Measurements from ENCODE around the gene UBALD1. TPM values are rescaled to one million over a fixed set of nuclear protein-coding genes. Genes with fewer than 3 reads are reported as not detected.

UBALD1 gene
- total RNA-seq, 1 donor from 2014 or later, result 0.97 TPM

DNA sequence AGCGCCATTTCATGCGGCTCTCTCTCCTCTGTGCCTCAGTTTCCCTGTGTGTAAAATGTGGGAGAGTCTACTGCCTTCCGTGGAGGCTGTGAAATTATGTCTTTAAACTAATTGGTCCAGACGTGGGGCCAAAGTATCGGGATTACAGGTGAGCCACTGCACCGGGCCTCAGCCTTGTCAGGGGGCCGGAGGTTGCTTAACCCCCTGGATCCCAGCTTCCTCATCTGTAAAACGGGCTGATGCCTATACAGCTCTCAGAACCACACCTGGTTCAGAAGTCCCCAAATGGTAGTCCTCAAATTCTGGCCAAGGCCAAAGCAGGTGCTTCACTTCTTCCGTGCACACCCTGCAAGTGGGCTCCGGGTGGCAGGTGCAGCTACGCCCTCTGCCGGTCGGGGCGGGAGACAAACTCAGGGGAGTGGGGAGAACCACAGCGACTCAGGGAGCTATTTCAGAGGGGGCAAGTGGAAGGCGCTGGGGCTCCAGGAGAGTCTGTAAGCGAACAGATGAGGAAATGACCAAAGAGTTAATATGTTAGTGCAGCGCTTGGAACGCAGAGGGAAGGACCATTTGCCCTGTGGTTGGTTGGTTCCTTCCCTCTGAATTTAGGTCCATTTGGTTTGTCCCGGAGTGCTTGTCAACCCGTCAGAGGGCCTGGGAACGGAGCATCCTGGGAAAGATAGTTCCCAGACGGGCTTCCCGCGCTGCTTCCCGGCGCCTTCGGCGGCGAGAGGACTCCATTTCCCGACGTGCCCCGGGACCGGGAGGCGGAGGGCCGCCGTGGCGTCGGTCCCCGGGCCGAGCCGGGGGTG, 9.5 kb upstream of the UBALD1 start, which contains the start of gene MGRN1:
MGRN1 (plus strand) TSS at position 812 of the 812 bp plus-strand sequence. CDS start 135 bp downstream, outside the sequence.
- Mint-ChIP-seq H3K27ac (peak within 1 kb of the TSS; percentile 100), H3K4me3 (peak within 1 kb of the TSS; percentile 99), H3K4me1 (peaks cover 22% of the 10 kb centered on the region), H3K9me3 (peaks cover 4% of the 10 kb centered on the region), H3K27me3 (ENCODE audit: insufficient read depth, low read depth) (peaks cover 2% of the 10 kb centered on the region), H3K36me3 (peaks cover 17% of the 10 kb centered on the region)
- TF ChIP-seq, protein P1, sequence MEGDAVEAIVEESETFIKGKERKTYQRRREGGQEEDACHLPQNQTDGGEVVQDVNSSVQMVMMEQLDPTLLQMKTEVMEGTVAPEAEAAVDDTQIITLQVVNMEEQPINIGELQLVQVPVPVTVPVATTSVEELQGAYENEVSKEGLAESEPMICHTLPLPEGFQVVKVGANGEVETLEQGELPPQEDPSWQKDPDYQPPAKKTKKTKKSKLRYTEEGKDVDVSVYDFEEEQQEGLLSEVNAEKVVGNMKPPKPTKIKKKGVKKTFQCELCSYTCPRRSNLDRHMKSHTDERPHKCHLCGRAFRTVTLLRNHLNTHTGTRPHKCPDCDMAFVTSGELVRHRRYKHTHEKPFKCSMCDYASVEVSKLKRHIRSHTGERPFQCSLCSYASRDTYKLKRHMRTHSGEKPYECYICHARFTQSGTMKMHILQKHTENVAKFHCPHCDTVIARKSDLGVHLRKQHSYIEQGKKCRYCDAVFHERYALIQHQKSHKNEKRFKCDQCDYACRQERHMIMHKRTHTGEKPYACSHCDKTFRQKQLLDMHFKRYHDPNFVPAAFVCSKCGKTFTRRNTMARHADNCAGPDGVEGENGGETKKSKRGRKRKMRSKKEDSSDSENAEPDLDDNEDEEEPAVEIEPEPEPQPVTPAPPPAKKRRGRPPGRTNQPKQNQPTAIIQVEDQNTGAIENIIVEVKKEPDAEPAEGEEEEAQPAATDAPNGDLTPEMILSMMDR (IDR thresholded peaks at IDR 0.05), result peak; percentile 100
- TF ChIP-seq EZH2phosphoT487 (IDR thresholded peaks at IDR 0.05), result no peak
- TF ChIP-seq EZH2 (IDR thresholded peaks at IDR 0.05), result no peak
- Histone ChIP-seq H3K36me3 (no peaks in the 10 kb centered on the region), H3K27me3 (no peaks in the 10 kb centered on the region), H3K27ac (peak within 1 kb of the TSS; percentile 43), H3K9me3 (ENCODE audit: low read depth) (no peaks in the 10 kb centered on the region), H3F3A (ENCODE audit: low read depth) (peaks cover 14% of the 10 kb centered on the region), H3K9ac (peak within 1 kb of the TSS; percentile 46), H3K4me1 (peaks cover 7% of the 10 kb centered on the region), H3K79me2 (ENCODE audit: low read depth) (peaks cover 45% of the 10 kb centered on the region), H4K20me1 (ENCODE audit: low read depth) (peaks cover 29% of the 10 kb centered on the region), H3K4me3 (peak within 1 kb of the TSS; percentile 91), H3K4me2 (peak within 1 kb of the TSS; percentile 86), H2AFZ (replicated peaks) (peak within 1 kb of the TSS; percentile 75)
- DNase-seq (ENCODE audit: low spot score), result peak; percentile 99

DNA sequence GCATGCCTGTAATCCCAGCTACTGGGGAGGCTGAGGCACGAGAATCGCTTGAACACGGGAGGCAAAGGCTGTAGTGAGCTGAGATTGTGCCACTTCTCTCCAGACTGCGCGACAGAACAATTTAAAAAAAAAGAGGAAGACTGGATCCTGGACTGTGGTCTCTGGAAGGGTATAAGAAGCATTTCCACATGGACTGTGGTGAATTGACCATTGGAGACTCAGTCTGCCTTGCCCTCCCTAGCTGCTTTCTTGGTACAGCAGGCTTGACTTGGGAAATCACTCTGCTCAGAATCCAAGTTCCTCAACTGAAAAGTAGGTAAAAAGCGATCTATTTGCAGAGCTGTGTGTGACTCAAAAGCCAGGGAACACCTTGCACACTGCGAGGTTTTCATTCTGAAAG, 8.9 kb upstream of the UBALD1 start:
- peaks cover 26% of the 10 kb centered on the region for H4K20me1 ChIP-seq (ENCODE audit: low read depth)
- H3K27ac ChIP-seq, result no peak overlapping the region
- H3K4me1 Mint-ChIP-seq, result peaks cover 22% of the 10 kb centered on the region
- no peak overlapping the region for H3K4me3 ChIP-seq
- H3K27me3 Mint-ChIP-seq (ENCODE audit: insufficient read depth, low read depth), result no peaks in the 10 kb centered on the region
- no peaks in the 10 kb centered on the region for H3K36me3 ChIP-seq
- no peaks in the 10 kb centered on the region for H3K9me3 Mint-ChIP-seq
- peak overlapping the region; percentile 99 for H3K4me3 Mint-ChIP-seq
- no peaks in the 10 kb centered on the region for H3K27me3 ChIP-seq
- peaks cover 14% of the 10 kb centered on the region for H3F3A ChIP-seq (ENCODE audit: low read depth)
- no peak overlapping the region for H2AFZ ChIP-seq (replicated peaks)
- no peak for TF ChIP-seq EZH2 (IDR thresholded peaks at IDR 0.05)
- no peaks in the 10 kb centered on the region for H3K9me3 ChIP-seq (ENCODE audit: low read depth)
- H3K4me2 ChIP-seq, result no peak overlapping the region
- H3K4me1 ChIP-seq, result peaks cover 7% of the 10 kb centered on the region
- peak overlapping the region; percentile 100 for H3K27ac Mint-ChIP-seq
- no peak overlapping the region for H3K9ac ChIP-seq
- H3K79me2 ChIP-seq (ENCODE audit: low read depth), result peaks cover 38% of the 10 kb centered on the region
- DNase-seq (ENCODE audit: low spot score), result no peak
- H3K36me3 Mint-ChIP-seq, result peaks cover 13% of the 10 kb centered on the region

DNA sequence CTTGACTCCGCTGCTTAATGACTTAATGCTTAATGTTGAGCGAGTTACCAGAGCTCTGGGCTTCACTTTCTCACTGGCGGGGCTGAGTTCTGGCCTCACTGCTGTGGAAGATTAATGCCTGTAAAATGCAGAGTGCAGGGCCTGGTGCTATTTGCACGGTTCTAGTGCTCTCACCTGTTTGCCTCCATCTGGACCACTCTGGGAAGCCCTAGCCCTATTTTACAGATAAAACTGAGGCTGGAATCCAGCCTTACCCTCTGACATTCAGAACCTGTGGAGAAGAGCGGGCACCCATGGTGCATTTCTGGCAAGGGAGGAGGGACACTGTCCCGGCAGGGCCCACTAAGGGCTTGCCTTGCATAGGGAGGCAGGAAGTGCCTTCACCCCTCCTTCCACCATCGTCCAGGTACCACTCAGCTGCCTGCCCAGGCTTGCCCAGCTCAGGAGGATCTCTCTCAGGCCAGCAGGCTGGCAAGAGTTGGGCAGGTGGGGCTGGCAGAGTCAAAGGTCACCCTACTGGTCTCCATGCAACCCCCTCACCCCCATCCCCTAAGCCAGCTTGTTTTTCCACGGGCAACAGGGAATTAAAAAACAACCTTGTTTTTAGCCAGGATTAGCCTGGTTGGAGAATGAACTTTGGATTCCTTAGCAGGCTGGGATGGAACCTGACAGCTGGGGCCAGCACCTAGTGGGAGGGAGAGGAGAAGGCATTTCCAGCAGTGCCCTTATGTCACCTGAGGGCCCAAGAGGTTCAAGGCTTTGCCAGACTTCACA, 4.1 kb upstream of the UBALD1 start:
- Histone ChIP-seq H3K4me1 (peaks cover 9% of the 10 kb centered on the region), H3K79me2 (ENCODE audit: low read depth) (peaks cover 4% of the 10 kb centered on the region), H3K9me3 (ENCODE audit: low read depth) (no peaks in the 10 kb centered on the region), H3K27me3 (no peaks in the 10 kb centered on the region), H3F3A (ENCODE audit: low read depth) (peaks cover 33% of the 10 kb centered on the region), H3K4me3 (no peak overlapping the region), H3K27ac (no peak overlapping the region), H3K9ac (no peak overlapping the region), H3K36me3 (no peaks in the 10 kb centered on the region), H4K20me1 (ENCODE audit: low read depth) (peaks cover 1% of the 10 kb centered on the region), H3K4me2 (no peak overlapping the region), H2AFZ (replicated peaks) (no peak overlapping the region)
- DNase-seq (ENCODE audit: low spot score), result no peak
- Mint-ChIP-seq H3K4me1 (peaks cover 13% of the 10 kb centered on the region), H3K27me3 (ENCODE audit: insufficient read depth, low read depth) (peaks cover 4% of the 10 kb centered on the region), H3K4me3 (no peak overlapping the region), H3K27ac (no peak overlapping the region), H3K36me3 (no peaks in the 10 kb centered on the region), H3K9me3 (no peaks in the 10 kb centered on the region)
- TF ChIP-seq, protein P1 (IDR thresholded peaks at IDR 0.05), result no peak
- no peak for TF ChIP-seq EZH2 (IDR thresholded peaks at IDR 0.05)
- TF ChIP-seq EZH2phosphoT487 (IDR thresholded peaks at IDR 0.05), result no peak
